Muscle layer of duodenum (tissue), 2 donors: ENCODE results near the gene ARHGAP4.

Experiments
- H3K27ac ChIP-seq: one replicate; pipeline ENCODE4 v1.7.0; 2013; ENCODE audit warnings: mild to moderate bottlenecking, low read length
- H3K27me3 ChIP-seq: one replicate; pipeline ENCODE4 v1.7.0; 2013; ENCODE audit warnings: low read depth, mild to moderate bottlenecking, control low read depth, low read length
- H3K36me3 ChIP-seq, 2 donors: one replicate each; pipeline ENCODE4 v1.7.0; 2013; ENCODE audit warnings: low read length in 2 of 2, control low read depth in 1 of 2, mild to moderate bottlenecking in 1 of 2; ENCODE audit not compliant: insufficient read depth in 2 of 2, control insufficient read depth in 1 of 2
- H3K4me1 ChIP-seq, 2 donors: one replicate each; pipeline ENCODE4 v1.7.0; 2013; ENCODE audit warnings: low read length in 2 of 2, mild to moderate bottlenecking in 2 of 2, control low read depth in 1 of 2, moderate library complexity in 1 of 2; ENCODE audit not compliant: insufficient read depth in 2 of 2, control insufficient read depth in 1 of 2
- H3K4me3 ChIP-seq, 2 donors: one replicate each; pipeline ENCODE4 v1.7.0; 2013; ENCODE audit warnings: low read length in 2 of 2, low read depth in 1 of 2, mild to moderate bottlenecking in 1 of 2
- H3K9me3 ChIP-seq, 2 donors: one replicate each; pipeline ENCODE4 v1.7.0; 2013; ENCODE audit warnings: low read length in 2 of 2, control low read depth in 1 of 2, mild to moderate bottlenecking in 1 of 2; ENCODE audit not compliant: control insufficient read depth in 1 of 2
- donor health status: healthy.

Gene ARHGAP4

DNA sequence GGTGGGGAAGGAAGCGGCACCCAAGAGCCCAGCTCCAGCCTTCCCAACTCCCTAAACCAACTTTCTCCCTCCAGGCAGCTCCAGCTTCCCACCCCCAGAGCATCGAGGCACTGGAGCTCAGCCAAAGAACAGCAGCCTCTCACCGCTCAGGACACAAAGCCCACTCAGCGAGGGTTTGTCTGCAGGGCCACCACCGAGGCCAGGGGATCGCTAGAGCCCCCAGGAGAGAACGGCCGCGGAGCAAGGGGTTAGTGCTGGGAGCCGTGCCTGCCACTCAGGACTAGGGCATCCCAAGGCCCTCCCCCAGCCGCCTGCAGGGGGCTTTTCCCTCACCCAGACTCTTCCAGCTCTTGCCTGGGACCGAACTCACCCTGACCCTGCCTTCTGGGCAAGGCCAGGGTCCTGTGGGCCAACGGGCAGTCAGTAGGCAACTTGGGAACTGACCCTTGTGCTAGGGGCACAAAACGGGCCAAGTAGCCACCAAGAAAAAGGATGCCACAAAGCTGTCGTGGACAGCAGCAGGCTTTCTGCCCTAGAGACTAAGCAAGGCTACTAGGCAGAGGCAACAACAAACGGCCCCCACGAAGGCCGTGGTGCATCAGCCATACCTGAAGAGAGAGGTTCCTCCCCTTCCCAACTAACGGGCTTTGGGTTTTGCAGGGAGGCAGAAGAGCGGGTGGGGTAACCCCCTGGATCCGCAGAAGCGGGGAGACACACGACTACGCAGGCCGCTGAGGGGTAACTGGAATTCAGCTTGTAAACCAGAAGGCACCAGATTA lies 43.2 kb upstream of the ARHGAP4 start:
- Histone ChIP-seq H3K9me3 (no peaks in the 10 kb centered on the region), H3K27me3 (no peaks in the 10 kb centered on the region), H3K4me3 (peak overlapping the region; percentile 67 to 76), H3K36me3 (peaks cover 0 to 5% of the 10 kb centered on the region in 2 donors), H3K4me1 (peaks cover 10 to 51% of the 10 kb centered on the region in 2 donors), H3K27ac (peak overlapping the region; percentile 51)

GRCh38 chrX:153968754-153969124 lies 42.7 kb upstream of the ARHGAP4 start:
- H3K27ac ChIP-seq: peak overlapping the region; percentile 51
- H3K4me3 ChIP-seq: peak overlapping the region; percentile 67 to 76
- H3K27me3 ChIP-seq: no peaks in the 10 kb centered on the region
- peaks cover 5 to 47% of the 10 kb centered on the region in 2 donors for H3K4me1 ChIP-seq
- H3K36me3 ChIP-seq: peaks cover 0 to 6% of the 10 kb centered on the region in 2 donors
- H3K9me3 ChIP-seq: no peaks in the 10 kb centered on the region

DNA sequence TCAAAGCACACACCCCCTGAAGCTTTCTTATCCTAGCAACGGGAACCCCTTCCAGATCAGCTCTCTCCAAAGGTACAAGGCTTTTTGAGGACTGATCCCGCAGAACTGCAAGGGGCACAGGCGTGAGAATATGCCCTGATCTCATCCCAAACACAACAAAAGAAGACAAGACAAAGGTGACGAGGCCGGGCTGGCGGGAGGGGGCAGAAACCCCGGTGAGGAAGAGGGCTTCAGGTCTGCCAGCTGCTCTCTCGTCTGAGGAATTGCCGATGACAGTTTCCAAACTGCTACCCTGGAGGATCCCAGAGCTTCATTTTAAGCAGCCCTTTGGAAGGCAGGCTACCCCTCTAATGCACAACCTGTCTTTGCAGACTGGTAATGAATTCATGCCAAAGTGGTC lies 42.2 kb upstream of the ARHGAP4 start:
- Histone ChIP-seq H3K4me1 (peaks cover 5 to 45% of the 10 kb centered on the region in 2 donors), H3K4me3 (peak overlapping the region in 1 of 2 donors; percentile 76), H3K9me3 (no peaks in the 10 kb centered on the region), H3K36me3 (peaks cover 0 to 11% of the 10 kb centered on the region in 2 donors), H3K27me3 (no peaks in the 10 kb centered on the region), H3K27ac (peak overlapping the region; percentile 51)

GRCh38 chrX:153967536-153968224 lies 41.6 kb upstream of the ARHGAP4 start:
- Histone ChIP-seq H3K4me3 (peak overlapping the region in 1 of 2 donors; percentile 13), H3K4me1 (peaks cover 5 to 45% of the 10 kb centered on the region in 2 donors), H3K27me3 (no peaks in the 10 kb centered on the region), H3K27ac (peak overlapping the region; percentile 51), H3K9me3 (no peaks in the 10 kb centered on the region), H3K36me3 (peaks cover 0 to 15% of the 10 kb centered on the region in 2 donors)

DNA sequence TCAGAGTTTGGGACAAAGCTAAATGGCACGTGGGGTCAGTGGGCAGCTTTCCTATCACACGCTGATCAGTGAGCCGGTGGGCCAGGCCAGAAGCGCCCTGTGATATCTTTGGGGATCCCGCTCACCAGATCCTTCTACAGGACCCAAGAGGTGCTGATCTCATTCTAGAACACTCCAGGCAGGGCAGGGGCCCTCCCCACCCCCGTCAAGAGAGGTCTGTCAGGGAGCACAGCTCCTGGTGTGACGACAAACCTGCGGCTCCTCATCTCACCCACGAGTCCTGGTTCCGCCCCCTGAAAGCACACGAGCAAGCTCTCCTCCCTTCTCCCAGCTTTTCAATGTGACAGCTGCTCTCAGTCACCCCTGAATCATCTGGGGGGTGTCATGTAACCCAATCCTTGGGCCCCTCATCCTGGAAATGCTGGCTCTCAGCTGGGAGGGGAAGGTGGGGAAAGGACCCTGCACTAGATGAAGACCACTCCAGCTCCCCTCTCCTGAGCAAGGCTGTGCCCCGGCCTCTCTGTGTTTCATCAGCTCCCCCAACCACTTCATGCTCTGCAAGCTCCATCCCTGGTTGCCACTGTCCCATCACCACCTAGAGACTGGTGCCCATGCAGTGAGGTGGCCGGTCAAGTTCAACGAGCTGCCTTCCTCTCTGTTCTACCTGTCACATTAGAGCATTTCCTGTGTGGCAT lies 40.9 kb upstream of the ARHGAP4 start:
- peak overlapping the region; percentile 51 for H3K27ac ChIP-seq
- H3K4me1 ChIP-seq: peaks cover 5 to 45% of the 10 kb centered on the region in 2 donors
- no peaks in the 10 kb centered on the region for H3K9me3 ChIP-seq
- peak overlapping the region in 1 of 2 donors; percentile 13 for H3K4me3 ChIP-seq
- no peaks in the 10 kb centered on the region for H3K27me3 ChIP-seq
- H3K36me3 ChIP-seq: peaks cover 4 to 17% of the 10 kb centered on the region in 2 donors

- Histone ChIP-seq H3K36me3 (peaks cover 11 to 20% of the 10 kb centered on the region in 2 donors), H3K9me3 (no peaks in the 10 kb centered on the region), H3K4me3 (peak overlapping the region in 1 of 2 donors; percentile 1), H3K27me3 (no peaks in the 10 kb centered on the region), H3K27ac (no peak overlapping the region), H3K4me1 (peaks cover 5 to 45% of the 10 kb centered on the region in 2 donors)
Measured at GRCh38 chrX:153966283-153966688, 40.2 kb upstream of the ARHGAP4 start.

- Histone ChIP-seq H3K36me3 (peaks cover 11 to 27% of the 10 kb centered on the region in 2 donors), H3K27me3 (no peaks in the 10 kb centered on the region), H3K4me3 (no peak overlapping the region), H3K4me1 (peaks cover 5 to 45% of the 10 kb centered on the region in 2 donors), H3K27ac (no peak overlapping the region), H3K9me3 (no peaks in the 10 kb centered on the region)
Measured at GRCh38 chrX:153965406-153965805, 39.3 kb upstream of the ARHGAP4 start.

GRCh38 chrX:153964105-153964504 lies 38.0 kb upstream of the ARHGAP4 start:
- Histone ChIP-seq H3K9me3 (no peaks in the 10 kb centered on the region), H3K4me1 (peaks cover 5 to 39% of the 10 kb centered on the region in 2 donors), H3K4me3 (no peak overlapping the region), H3K36me3 (peaks cover 12 to 35% of the 10 kb centered on the region in 2 donors), H3K27me3 (no peaks in the 10 kb centered on the region), H3K27ac (no peak overlapping the region)

DNA sequence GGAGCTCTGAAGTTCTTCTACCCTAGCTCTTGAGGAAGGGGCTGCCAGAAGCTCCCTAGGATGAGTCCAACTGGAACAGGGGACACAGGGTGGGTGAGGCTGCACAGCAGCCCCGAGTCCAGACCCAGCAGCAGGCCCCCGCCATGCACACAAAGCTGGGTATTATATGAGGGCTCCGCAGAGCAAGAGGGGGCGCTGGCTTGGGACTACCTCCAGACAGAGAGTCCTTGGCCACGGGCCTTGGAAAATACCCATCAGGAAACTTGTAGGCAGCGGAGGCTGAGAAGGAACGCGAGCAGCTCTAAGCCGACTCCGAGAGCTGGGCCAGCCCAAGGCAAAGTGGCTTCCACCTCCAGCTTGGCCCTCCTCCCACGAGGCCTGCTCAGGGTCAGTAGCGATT lies 37.5 kb upstream of the ARHGAP4 start:
- H3K36me3 ChIP-seq: peaks cover 15 to 41% of the 10 kb centered on the region in 2 donors
- H3K4me1 ChIP-seq: peaks cover 5 to 35% of the 10 kb centered on the region in 2 donors
- H3K27ac ChIP-seq: no peak overlapping the region
- H3K27me3 ChIP-seq: no peaks in the 10 kb centered on the region
- no peak overlapping the region for H3K4me3 ChIP-seq
- no peaks in the 10 kb centered on the region for H3K9me3 ChIP-seq

DNA sequence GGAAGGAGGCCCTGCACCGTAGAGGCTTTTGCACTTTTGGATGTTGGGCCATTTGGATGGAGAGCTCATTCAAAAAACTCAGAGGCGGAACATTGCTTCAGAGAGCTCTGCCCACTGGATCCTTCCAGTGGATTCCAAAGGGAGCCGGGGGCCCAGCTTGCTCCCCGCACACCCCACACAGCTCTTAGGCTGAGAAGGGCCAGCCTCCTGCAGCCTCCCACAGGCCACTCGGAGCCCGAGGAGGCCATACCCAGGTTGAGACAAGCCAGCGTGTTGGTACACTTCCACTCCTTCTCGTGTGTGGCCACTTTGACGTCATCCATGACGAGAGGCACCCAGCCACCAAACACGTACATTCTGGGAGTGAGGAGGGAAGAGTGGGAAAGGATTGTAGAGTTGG lies 35.2 kb upstream of the ARHGAP4 start:
- Histone ChIP-seq H3K9me3 (no peaks in the 10 kb centered on the region), H3K36me3 (peaks cover 21 to 61% of the 10 kb centered on the region in 2 donors), H3K27ac (no peak overlapping the region)

DNA sequence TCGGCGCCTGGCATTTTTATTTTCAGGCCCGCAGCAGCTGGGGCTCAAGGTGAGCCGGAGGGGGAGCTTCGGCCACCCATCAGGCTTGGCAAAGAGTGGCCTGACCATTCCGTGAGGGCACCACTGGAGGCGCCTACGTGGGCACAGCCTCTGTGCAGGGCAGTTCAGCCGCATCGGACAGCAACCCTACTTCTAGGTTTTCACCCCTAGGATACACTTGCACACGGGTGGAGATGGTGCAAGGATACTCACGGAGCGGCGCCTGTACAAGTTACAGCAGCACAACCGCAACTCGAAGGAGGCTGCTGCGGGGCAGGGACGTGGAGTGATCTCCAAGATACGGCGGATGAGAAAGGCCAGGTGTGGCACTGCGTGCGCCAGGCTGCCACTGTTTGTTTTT lies 34.7 kb upstream of the ARHGAP4 start:
- peaks cover 0 to 8% of the 10 kb centered on the region in 2 donors for H3K4me1 ChIP-seq
- H3K4me3 ChIP-seq: no peak overlapping the region
- peaks cover 21 to 66% of the 10 kb centered on the region in 2 donors for H3K36me3 ChIP-seq
- H3K9me3 ChIP-seq: no peaks in the 10 kb centered on the region
- no peak overlapping the region for H3K27ac ChIP-seq
- no peaks in the 10 kb centered on the region for H3K27me3 ChIP-seq

More for the DNA sequence above, 35.2 kb upstream of the ARHGAP4 start:
- Histone ChIP-seq H3K4me1 (peaks cover 0 to 13% of the 10 kb centered on the region in 2 donors), H3K4me3 (no peak overlapping the region), H3K27me3 (no peaks in the 10 kb centered on the region)
